Ishikawa (cell line): ENCODE results near the gene RBM20.

Experiments used
- CEBPB ChIP-seq: IDR thresholded peaks from 2 replicates; pipeline ENCODE4 v1.6.1; 2012
- FOXM1 ChIP-seq: IDR thresholded peaks from 2 replicates; pipeline ENCODE4 v1.6.1; 2012; ENCODE audit warnings: low read depth, borderline replicate concordance
- RAD21 ChIP-seq: IDR thresholded peaks from 2 replicates; pipeline ENCODE4 v1.6.1; 2012; ENCODE audit warnings: low read depth
- TAF1 ChIP-seq: IDR thresholded peaks from 2 replicates; pipeline ENCODE4 v1.6.1; 2012; ENCODE audit warnings: low read depth, mild to moderate bottlenecking
- TEAD4 ChIP-seq: IDR thresholded peaks from 2 replicates; pipeline ENCODE4 v1.6.1; 2012
- USF1 ChIP-seq: IDR thresholded peaks from 2 replicates; pipeline ENCODE4 v1.6.1; 2012
- YY1 ChIP-seq: IDR thresholded peaks from 2 replicates; pipeline ENCODE4 v1.6.1; 2012; ENCODE audit warnings: low read depth
- TF ChIP-seq, protein P1 (sequence below): IDR thresholded peaks from 2 replicates; pipeline ENCODE4 v1.6.1; 2012

DNA sequence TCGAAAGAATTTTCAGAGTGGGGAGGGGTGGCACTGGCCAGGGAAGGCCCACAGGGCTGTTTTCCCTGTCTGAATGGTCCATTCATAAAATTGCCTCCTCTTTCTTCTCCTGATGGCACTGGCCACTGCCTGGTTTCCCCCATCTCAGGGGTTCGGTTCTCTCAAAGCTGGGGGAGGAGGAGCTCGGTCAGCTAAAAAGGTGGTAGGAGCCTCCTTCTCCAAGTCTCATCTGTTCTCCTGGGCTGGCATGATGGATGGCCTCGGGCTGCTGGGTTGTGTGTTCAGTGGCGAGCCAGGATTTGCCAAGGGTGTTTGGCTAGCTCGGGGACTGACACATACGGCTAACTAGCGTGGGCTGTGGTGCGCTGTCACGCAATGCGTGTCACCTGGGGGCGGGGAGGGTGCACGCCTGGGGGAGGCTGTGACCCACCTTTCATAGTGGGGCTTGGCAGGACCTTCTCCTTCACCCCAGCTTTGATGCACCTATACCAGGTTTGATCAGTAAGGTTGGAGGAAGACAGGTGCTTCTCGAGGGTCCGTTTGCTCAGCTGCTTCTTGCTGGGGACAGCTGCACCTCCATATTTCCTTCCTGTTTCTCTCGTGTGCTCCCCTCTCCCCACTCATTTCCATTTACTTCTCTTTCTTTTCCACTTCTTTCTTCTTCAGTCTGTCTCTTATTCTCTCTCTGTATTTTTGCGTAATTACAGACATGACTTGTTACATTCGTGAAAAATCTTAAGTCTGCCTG is 36.3 kb downstream of the RBM20 start:
- TF ChIP-seq USF1 = no peak
- TF ChIP-seq TAF1 = no peak
- no peak for TF ChIP-seq TEAD4
- no peak for TF ChIP-seq FOXM1
- no peak for TF ChIP-seq CEBPB
- TF ChIP-seq, protein P1, sequence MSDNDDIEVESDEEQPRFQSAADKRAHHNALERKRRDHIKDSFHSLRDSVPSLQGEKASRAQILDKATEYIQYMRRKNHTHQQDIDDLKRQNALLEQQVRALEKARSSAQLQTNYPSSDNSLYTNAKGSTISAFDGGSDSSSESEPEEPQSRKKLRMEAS = no peak
- TF ChIP-seq RAD21 = no peak
- no peak for TF ChIP-seq YY1
